Right lobe of liver (tissue), 6 donors: ENCODE data around the gene ZBTB17. TPM values are rescaled to one million over a fixed set of nuclear protein-coding genes. Genes with fewer than 3 reads are reported as not detected.

Experiments used
- ATAC-seq, 4 donors: fragments of 200-7000 bp; cut with Tn5 transposase; one replicate each; pipeline ENCODE4 v1.9.1; 2020; ENCODE audit warnings: mild to moderate bottlenecking in 4 of 4, moderate library complexity in 4 of 4
- DNase-seq, 3 donors: peaks; one replicate each; pipeline ENCODE4 v3.0.0-alpha.2; 2020
- H3K27ac ChIP-seq, 3 donors: fragments of 200-600 bp; one replicate each; pipeline ENCODE4 v1.8.0; 2022
- H3K27me3 ChIP-seq, 2 donors: fragments of 200-600 bp; one replicate each; pipeline ENCODE4 v1.8.0; 2022
- H3K36me3 ChIP-seq, 4 donors: fragments of 200-600 bp; sonication (generic) in 1 of 4; one replicate each; pipeline versions ENCODE4 v1.5.1 to v1.8.0; 2017 to 2022; ENCODE audit warnings: control low read depth in 1 of 4
- H3K4me1 ChIP-seq, 4 donors: fragments of 200-600 bp; sonication (generic) in 1 of 4; one replicate each; pipeline versions ENCODE4 v1.5.1 to v1.8.0; 2017 to 2022; ENCODE audit warnings: control low read depth in 1 of 4
- H3K4me3 ChIP-seq, 3 donors: fragments of 200-600 bp; one replicate each; pipeline ENCODE4 v1.8.0; 2022
- H3K9me3 ChIP-seq, 4 donors: fragments of 200-600 bp; sonication (generic) in 1 of 4; one replicate each; pipeline versions ENCODE4 v1.5.1 to v1.8.0; 2017 to 2022; ENCODE audit warnings: control low read depth in 1 of 4
- POLR2A ChIP-seq: fragments of 450-650 bp; IDR thresholded peaks from one replicate; pipeline ENCODE4 v1.6.1; 2017; ENCODE audit warnings: antibody characterized with exemption, mild to moderate bottlenecking
- WGBS: methylation state at CpG from one replicate; pipeline ENCODE4 v1.1.6; 2018; ENCODE audit warnings: low coverage, low lambda C conversion rate; ENCODE audit not compliant: insufficient coverage; ENCODE audit errors: missing lambda C conversion rate; 5-methylcytosine and 5-hydroxymethylcytosine counted together
- intact Hi-C, 2 donors: fragments of 100-400 bp; cut with DNase I; formaldehyde crosslinking; loops; one replicate each; pipeline versions ENCODE4 v1.11.2 to v1.14.1; 2022
- total RNA-seq, 6 experiments: library from RNA; depleted of rRNA in 2 of 6; stranded (reverse); fragments of >200 nt in 2 of 6; fragmentation: NEBNext Ultra II Directional in 3 of 6; extraction: Animal tissue kit (Norgen Biotek cat#: 25700) in 3 of 6; gene quantifications; one replicate each; pipeline versions ENCODE4 v1.1.0 to v1.2.4, GENCODE V29; 2016 to 2023
- TF ChIP-seq, protein P1 (sequence below), 4 donors: fragments of 200-600 bp in 3 of 4; fragments of 450-650 bp in 1 of 4; IDR thresholded peaks; one replicate each; pipeline versions ENCODE4 v1.5.1 to v1.8.0; 2016 to 2022; ENCODE audit warnings: antibody characterized with exemption in 4 of 4, mild to moderate bottlenecking in 2 of 4
- donor health status: DM: no; HTN: yes; CAD: no.
- donor health status: DM: no; HTN: no; CAD: no.
- donor health status: DM: no; HTN: no; CAD: no.
- donor health status: DM: no; HTN: yes; CAD: no.
- donor health status: DM: no; HTN: yes; CAD: no.

The ZBTB17 gene
- total RNA-seq, 6 experiments from 2014 or later: 9.2 to 13.3 (median 11.0) TPM

DNA sequence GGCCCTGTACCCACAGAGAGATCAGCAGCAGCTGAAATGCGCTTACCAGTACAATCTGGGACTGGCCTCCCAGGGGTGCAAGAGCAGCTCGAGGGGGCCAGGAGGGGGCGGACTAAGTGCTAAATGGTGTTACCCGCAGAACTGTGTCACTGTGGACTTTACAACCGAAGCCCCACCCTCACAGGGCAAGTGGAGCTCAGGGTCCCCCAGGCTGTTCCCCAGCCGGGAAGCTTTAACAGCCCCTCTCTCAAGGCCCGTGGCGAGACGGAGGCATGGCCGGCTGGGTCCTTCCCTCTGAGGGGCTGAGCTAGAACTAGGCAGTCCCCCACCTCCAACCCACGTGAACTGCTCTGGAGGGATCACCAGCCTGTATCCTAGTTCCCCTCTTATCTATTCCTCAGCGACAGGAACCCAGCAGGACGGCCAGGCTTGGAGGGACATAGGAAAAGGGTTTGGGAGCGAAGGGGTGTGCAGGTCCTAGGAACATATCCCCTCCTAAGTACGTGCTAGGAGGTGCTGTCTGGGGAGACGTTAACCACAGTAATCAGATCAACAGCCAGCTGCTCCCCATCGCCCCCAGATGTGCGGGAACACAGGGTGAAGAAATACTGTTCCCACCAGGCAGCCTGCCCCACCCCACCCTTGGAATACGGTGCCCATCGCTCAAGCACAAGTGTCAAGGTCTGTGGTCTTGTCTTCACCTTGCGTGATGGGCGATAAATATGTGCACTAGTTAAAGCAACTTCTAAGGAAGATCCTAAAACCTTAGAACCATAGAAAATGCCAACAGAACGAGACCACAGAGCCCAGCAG lies 24.4 kb downstream of the ZBTB17 start:
- Histone ChIP-seq H3K36me3 (peaks cover 0 to 6% (median 0%) of the 10 kb centered on the region in 4 donors), H3K9me3 (no peaks in the 10 kb centered on the region), H3K4me1 (peaks cover 0 to 6% (median 3%) of the 10 kb centered on the region in 4 donors), H3K27me3 (no peaks in the 10 kb centered on the region), H3K27ac (no peak overlapping the region), H3K4me3 (no peak overlapping the region)
- intact Hi-C loops: no loop called here
- ATAC-seq: no peak
- WGBS: 75% methylated on average over 11 of the region's 23 CpGs
- TF ChIP-seq, protein P1, sequence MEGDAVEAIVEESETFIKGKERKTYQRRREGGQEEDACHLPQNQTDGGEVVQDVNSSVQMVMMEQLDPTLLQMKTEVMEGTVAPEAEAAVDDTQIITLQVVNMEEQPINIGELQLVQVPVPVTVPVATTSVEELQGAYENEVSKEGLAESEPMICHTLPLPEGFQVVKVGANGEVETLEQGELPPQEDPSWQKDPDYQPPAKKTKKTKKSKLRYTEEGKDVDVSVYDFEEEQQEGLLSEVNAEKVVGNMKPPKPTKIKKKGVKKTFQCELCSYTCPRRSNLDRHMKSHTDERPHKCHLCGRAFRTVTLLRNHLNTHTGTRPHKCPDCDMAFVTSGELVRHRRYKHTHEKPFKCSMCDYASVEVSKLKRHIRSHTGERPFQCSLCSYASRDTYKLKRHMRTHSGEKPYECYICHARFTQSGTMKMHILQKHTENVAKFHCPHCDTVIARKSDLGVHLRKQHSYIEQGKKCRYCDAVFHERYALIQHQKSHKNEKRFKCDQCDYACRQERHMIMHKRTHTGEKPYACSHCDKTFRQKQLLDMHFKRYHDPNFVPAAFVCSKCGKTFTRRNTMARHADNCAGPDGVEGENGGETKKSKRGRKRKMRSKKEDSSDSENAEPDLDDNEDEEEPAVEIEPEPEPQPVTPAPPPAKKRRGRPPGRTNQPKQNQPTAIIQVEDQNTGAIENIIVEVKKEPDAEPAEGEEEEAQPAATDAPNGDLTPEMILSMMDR (IDR thresholded peaks at IDR 0.05): no peak
- TF ChIP-seq POLR2A: no peak
- DNase-seq: no peak

DNA sequence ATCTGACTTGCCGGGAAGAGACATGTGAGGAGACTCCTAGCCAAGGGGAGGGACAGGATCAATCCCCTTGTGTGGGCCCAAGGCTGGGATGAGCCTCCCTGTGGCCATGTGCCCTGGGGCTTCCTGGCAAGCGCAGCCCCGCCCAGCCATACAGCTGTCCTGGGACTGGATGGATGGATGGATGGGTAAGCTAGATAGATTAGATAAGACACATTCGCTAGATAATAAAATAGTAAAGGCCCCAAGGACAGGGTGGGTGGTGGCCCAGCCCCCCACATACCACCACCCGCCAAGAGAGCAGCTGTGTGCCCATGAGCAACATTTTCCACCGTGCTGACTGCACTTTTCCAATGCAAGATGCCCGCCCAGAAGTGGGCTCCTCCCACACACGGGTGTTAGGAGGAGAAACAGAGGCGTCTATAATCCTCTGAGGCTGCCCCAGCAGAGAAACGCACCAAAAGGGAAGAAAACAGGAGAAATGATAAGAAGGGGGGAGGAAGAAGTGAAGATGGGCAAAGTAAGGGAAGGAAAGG lies 25.1 kb downstream of the ZBTB17 start:
- no peak for DNase-seq
- 50% methylated on average over 8 of the region's 10 CpGs for WGBS
- H3K9me3 ChIP-seq: no peaks in the 10 kb centered on the region
- peak overlapping the region in 1 of 3 donors; percentile 68 for H3K27ac ChIP-seq
- no peaks in the 10 kb centered on the region for H3K27me3 ChIP-seq
- H3K36me3 ChIP-seq: peaks cover 0 to 8% (median 2%) of the 10 kb centered on the region in 4 donors
- no peak for ATAC-seq
- no peak overlapping the region for H3K4me3 ChIP-seq
- intact Hi-C loops: no loop called here
- H3K4me1 ChIP-seq: peaks cover 0 to 6% (median 3%) of the 10 kb centered on the region in 4 donors
- TF ChIP-seq, protein P1 (IDR thresholded peaks at IDR 0.05): no peak
- no peak for TF ChIP-seq POLR2A

GRCh38 chr1:15950302-15950701 lies 25.6 kb downstream of the ZBTB17 start:
- 80% methylated on average over 1 of the region's 4 CpGs for WGBS
- peaks cover 0 to 6% (median 3%) of the 10 kb centered on the region in 4 donors for H3K4me1 ChIP-seq
- no peak overlapping the region for H3K4me3 ChIP-seq
- TF ChIP-seq, protein P1 (IDR thresholded peaks at IDR 0.05): no peak
- no peak for TF ChIP-seq POLR2A
- H3K27ac ChIP-seq: peak overlapping the region; percentile 2 to 68 (median 47)
- no peaks in the 10 kb centered on the region for H3K27me3 ChIP-seq
- ATAC-seq (no peak), DNase-seq (no peak)
- no peaks in the 10 kb centered on the region for H3K9me3 ChIP-seq
- intact Hi-C loops: no loop called here
- peaks cover 0 to 13% (median 5%) of the 10 kb centered on the region in 4 donors for H3K36me3 ChIP-seq

- intact Hi-C loops: no loop called here
- DNase-seq: peak; percentile 64 to 74 (median 70)
- TF ChIP-seq, protein P1 (IDR thresholded peaks at IDR 0.05): no peak
- TF ChIP-seq POLR2A: no peak
- no peaks in the 10 kb centered on the region for H3K27me3 ChIP-seq
- peaks cover 0 to 18% (median 7%) of the 10 kb centered on the region in 4 donors for H3K36me3 ChIP-seq
- H3K4me3 ChIP-seq: no peak overlapping the region
- H3K27ac ChIP-seq: peak overlapping the region; percentile 2 to 68 (median 47)
- WGBS: 65% methylated on average over 4 of the region's 25 CpGs
- ATAC-seq: peak; percentile 61 to 69 (median 66)
- peaks cover 0 to 6% (median 3%) of the 10 kb centered on the region in 4 donors for H3K4me1 ChIP-seq
- no peaks in the 10 kb centered on the region for H3K9me3 ChIP-seq
These were observed 26.3 kb downstream of the ZBTB17 start for GRCh38 chr1:15949453-15950245.
